K562 (cell line): ENCODE results near the gene ZNF618. TPM values are rescaled to one million over a fixed set of nuclear protein-coding genes. Genes with fewer than 3 reads are reported as not detected.

Experiments
- ATAC-seq: fragments of 200-7000 bp; cut with Tn5 transposase; 3 replicates; pipeline ENCODE4 v1.9.1; 2020; ENCODE audit warnings: moderate library complexity
- BruUV-seq: library from RNA; stranded (reverse); fragments of 400-500 nt; replicated peaks from 2 replicates; lab custom pipeline; 2021; lab: Mats Ljungman, UMichigan
- CTCF ChIA-PET: fragments of 300-600 bp; formaldehyde crosslinking; extraction: SDS; loops from one replicate; lab custom pipeline; 2021; ENCODE audit warnings: low intra/inter-chr PET ratio; lab: Yijun Ruan, JAX
- POLR2A ChIA-PET: fragments of 300-600, 350-650 bp; sonication (Branson Sonifier 250); formaldehyde crosslinking; extraction: SDS; loops from one replicate; lab custom pipeline; 2021; ENCODE audit warnings: antibody characterized with exemption, inconsistent platforms; lab: Yijun Ruan, JAX
- DNase-seq, 4 experiments: peaks; one replicate each; pipeline versions ENCODE4 v3.0.0 to v3.0.0-alpha.2; 2011 to 2018; ENCODE audit warnings: low spot score in 3 of 4, mixed read lengths in 3 of 4; ENCODE audit errors: extremely low read depth in 1 of 4
- FAIRE-seq: peaks from 2 replicates; lab custom pipeline; 2011; peaks lifted over from hg19 to GRCh38; lab: Jason Lieb, UNC
- H2AFZ ChIP-seq: 2 replicates; pipeline ENCODE4 v1.6.0; 2011; ENCODE audit warnings: low read depth, low read length, control low read depth, inconsistent platforms
- H3K27ac ChIP-seq: fragments of 200-600 bp; 3 replicates; pipeline ENCODE4 v1.8.0; 2011; ENCODE audit warnings: low read depth, mild to moderate bottlenecking, control low read depth, inconsistent platforms, low read length, moderate library complexity, mixed read lengths; ENCODE audit errors: extremely low read depth
- H3K27me3 ChIP-seq, 2 experiments: fragments of 300-600 bp in 1 of 2; 2 replicates in 1 of 2; 3 replicates in 1 of 2; pipeline versions ENCODE4 v1.6.0 to v1.8.0; 2011; ENCODE audit warnings: inconsistent platforms in 2 of 2, low read length in 2 of 2, mild to moderate bottlenecking in 1 of 2, mixed read lengths in 1 of 2, moderate library complexity in 1 of 2; ENCODE audit not compliant: control insufficient read depth in 2 of 2, insufficient read depth in 2 of 2
- H3K36me3 ChIP-seq: fragments of 300-600 bp; 3 replicates; pipeline ENCODE4 v1.8.0; 2011; ENCODE audit warnings: mild to moderate bottlenecking, low read length, inconsistent platforms; ENCODE audit not compliant: control insufficient read depth, insufficient read depth
- H3K4me1 ChIP-seq, 2 experiments: fragments of 200-600 bp in 1 of 2; replicated peaks in 1 of 2; 2 replicates in 1 of 2; 3 replicates in 1 of 2; pipeline versions ENCODE4 v1.5.1 to v1.8.0; 2011; ENCODE audit warnings: inconsistent platforms in 2 of 2, low read length in 2 of 2, mild to moderate bottlenecking in 1 of 2, mixed read lengths in 1 of 2, moderate library complexity in 1 of 2; ENCODE audit not compliant: control insufficient read depth in 2 of 2, insufficient read depth in 2 of 2
- H3K4me2 ChIP-seq: 2 replicates; pipeline ENCODE4 v1.6.1; 2011; ENCODE audit warnings: low read length, control low read depth, inconsistent platforms, mixed read lengths; ENCODE audit not compliant: insufficient read depth
- H3K4me3 ChIP-seq: fragments of 200-600 bp; sonication (generic), shearing (Covaris generic); 2 replicates; pipeline ENCODE4 v1.5.1; 2016; ENCODE audit warnings: control low read depth, inconsistent platforms
- H3K79me2 ChIP-seq: fragments of 200-600 bp; 3 replicates; pipeline ENCODE4 v1.8.0; 2011; ENCODE audit warnings: low read length, inconsistent platforms; ENCODE audit not compliant: control insufficient read depth, insufficient read depth
- H3K9ac ChIP-seq, 2 experiments: 2 replicates each; pipeline versions ENCODE4 v1.6.0 to v1.6.1; 2011; ENCODE audit warnings: low read depth in 2 of 2, low read length in 2 of 2, control low read depth in 1 of 2, inconsistent platforms in 1 of 2, mild to moderate bottlenecking in 1 of 2, mixed read lengths in 1 of 2; ENCODE audit not compliant: insufficient read depth in 1 of 2
- H3K9me1 ChIP-seq: one replicate; pipeline ENCODE4 v1.6.0; 2011; ENCODE audit warnings: inconsistent platforms, mild to moderate bottlenecking, low read length, moderate library complexity; ENCODE audit not compliant: control insufficient read depth, insufficient read depth
- H3K9me3 ChIP-seq: replicated peaks from 2 replicates; pipeline ENCODE4 v1.5.1; 2011; ENCODE audit warnings: low read depth, low read length, inconsistent platforms; ENCODE audit not compliant: control insufficient read depth, insufficient read depth
- H4K20me1 ChIP-seq: replicated peaks from 2 replicates; pipeline ENCODE4 v1.6.1; 2011; ENCODE audit warnings: low read length, inconsistent platforms, mixed read lengths; ENCODE audit not compliant: control insufficient read depth, insufficient read depth
- KAT8 ChIP-seq: fragments of 450-650 bp; IDR thresholded peaks from 2 replicates; pipeline ENCODE4 v1.6.1; 2016; ENCODE audit warnings: low read depth, mild to moderate bottlenecking
- POLR2AphosphoS5 ChIP-seq: IDR thresholded peaks from 2 replicates; pipeline ENCODE4 v1.6.1; 2011; ENCODE audit warnings: mild to moderate bottlenecking, low read depth, low read length, moderate library complexity; ENCODE audit not compliant: control insufficient read depth, insufficient read depth
- POLR2G ChIP-seq: fragments of 200-400 bp; formaldehyde crosslinking; IDR thresholded peaks from 2 replicates; pipeline ENCODE4 v1.6.1; 2017; ENCODE audit warnings: low read depth, mild to moderate bottlenecking, antibody characterized with exemption, low read length, moderate library complexity
- RNF219 ChIP-seq: fragments of 250-450 bp; sonication (Bioruptor Pico); IDR thresholded peaks from 2 replicates; pipeline ENCODE4 v1.5.0; 2022; ENCODE audit warnings: mild to moderate bottlenecking
- TAF1 ChIP-seq: IDR thresholded peaks from 2 replicates; pipeline ENCODE4 v1.6.1; 2011; ENCODE audit warnings: mild to moderate bottlenecking, low read length, moderate library complexity; ENCODE audit not compliant: insufficient read depth, control insufficient read depth, severe bottlenecking; ENCODE audit errors: extremely low read depth
- WHSC1 ChIP-seq: IDR thresholded peaks from one replicate; pipeline ENCODE4 v1.6.1; 2012; ENCODE audit warnings: low read length, control low read depth, inconsistent platforms
- ZZZ3 ChIP-seq: fragments of 450-650 bp; IDR thresholded peaks from 2 replicates; pipeline ENCODE4 v1.6.1; 2016; ENCODE audit warnings: antibody characterized with exemption, mild to moderate bottlenecking, moderate library complexity
- WGBS: fragments of 100-300 bp; shearing (Covaris generic); methylation state at CpG from one replicate; pipeline ENCODE4 v1.1.6; 2016; ENCODE audit warnings: low coverage, mixed read lengths; ENCODE audit not compliant: insufficient coverage; ENCODE audit errors: missing lambda C conversion rate; 5-methylcytosine and 5-hydroxymethylcytosine counted together
- in situ Hi-C: fragments of 300-500 bp; cut with MboI; formaldehyde crosslinking; loops from 4 replicates; pipeline ENCODE4 v1.15.0; 2018; ENCODE audit warnings: inconsistent platforms, mixed read lengths
- intact Hi-C: fragments of 100-400 bp; cut with micrococcal nuclease; formaldehyde crosslinking; loops from 2 replicates; pipeline ENCODE4 v1.14.2; 2022
- polyA plus RNA-seq, 8 experiments: library from polyadenylated mRNA; depleted of rRNA in 4 of 8; stranded (reverse) in 5 of 8; unstranded in 3 of 8; fragments of >200 nt; fragmentation: Nextera tagmentation in 2 of 8; fragmentation: Illumina TruSeq in 1 of 8; extraction: Ambion mirVana in 2 of 8; extraction: Trizol in 1 of 8; gene quantifications; 2 replicates each; pipeline versions ENCODE4 v1.2.1 to v1.2.3, GENCODE V29; 2011 to 2014; ENCODE audit warnings: inconsistent platforms in 1 of 8, missing spikeins in 1 of 8
- total RNA-seq, 7 experiments: library from RNA; depleted of rRNA in 6 of 7; stranded (reverse); fragments of >200 nt in 6 of 7; fragmentation: Illumina TruSeq in 2 of 7; extraction: Trizol in 2 of 7; gene quantifications; 2 replicates each; pipeline versions ENCODE4 v1.2.1 to v1.2.3, GENCODE V29; 2011 to 2021; ENCODE audit warnings: low replicate concordance in 1 of 7
- TF ChIP-seq, protein P1 (sequence below): sonication (generic); formaldehyde crosslinking; IDR thresholded peaks from 2 replicates; pipeline ENCODE4 v1.8.0; 2022; ENCODE audit warnings: missing genetic modification reagents, mild to moderate bottlenecking, moderate library complexity, borderline replicate concordance
- TF ChIP-seq, protein P2 (sequence below): sonication (generic); formaldehyde crosslinking; IDR thresholded peaks from 2 replicates; pipeline ENCODE4 v1.8.0; 2023; ENCODE audit warnings: mild to moderate bottlenecking, missing genetic modification reagents
- TF ChIP-seq, protein P3 (sequence below), 2 experiments: fragments of 250-450 bp in 1 of 2; fragments of 450-650 bp in 1 of 2; sonication (Bioruptor Pico) in 1 of 2; IDR thresholded peaks; 2 replicates each; pipeline versions ENCODE4 v1.6.1 to v1.8.0; 2016 to 2021; ENCODE audit warnings: mild to moderate bottlenecking in 2 of 2, moderate library complexity in 2 of 2, missing compliant biosample characterization in 1 of 2, missing genetic modification characterization in 1 of 2
- TF ChIP-seq, protein P4 (sequence below): fragments of 250-450 bp; sonication (Bioruptor Pico); IDR thresholded peaks from 2 replicates; pipeline ENCODE4 v1.5.0; 2020; ENCODE audit warnings: mild to moderate bottlenecking, borderline replicate concordance
- TF ChIP-seq, protein P5 (sequence below), 3 experiments: fragments of 200-800 bp in 1 of 3; sonication (Bioruptor generic) in 1 of 3; sonication (generic) in 1 of 3; formaldehyde crosslinking in 1 of 3; IDR thresholded peaks; 2 replicates each; pipeline versions ENCODE4 v1.6.1 to v1.8.0; 2016 to 2022; ENCODE audit warnings: mild to moderate bottlenecking in 2 of 3, missing compliant biosample characterization in 2 of 3, missing genetic modification characterization in 2 of 3, missing genetic modification reagents in 1 of 3

Gene ZNF618
- total and polyA plus RNA-seq, 9 of the 15 experiments (the other 6 are each of a cell fraction or from before 2014, with no cell fraction given) = 0.08 to 13.7 (median 3.4) TPM

DNA sequence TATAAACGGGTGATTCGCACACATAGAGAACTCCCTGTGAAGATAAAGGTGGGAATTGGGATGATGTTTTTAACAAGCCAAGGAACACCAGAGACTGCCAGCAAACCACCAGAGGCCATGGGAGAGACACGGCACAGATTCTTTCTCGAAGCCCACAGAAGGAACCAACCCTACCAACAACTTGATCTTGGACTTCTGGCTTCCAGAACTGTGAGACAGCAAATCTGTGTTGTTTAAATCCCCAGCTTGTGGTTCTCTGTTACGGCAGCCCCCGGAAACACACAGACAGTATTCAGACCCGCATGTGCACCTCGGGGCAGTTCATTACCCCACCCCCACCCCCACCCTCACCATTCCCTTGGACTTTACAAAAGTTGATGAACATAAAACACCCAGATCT lies 189.2 kb downstream of the ZNF618 start:
- no peaks in the 10 kb centered on the region for H3K9me1 ChIP-seq
- ChIA-PET CTCF (no interaction called here), POLR2A (no interaction called here)
- no peak for DNase-seq
- intact Hi-C loops = no loop called here
- no peaks in the 10 kb centered on the region; the same call in 1 of the 2 replicates for H4K20me1 ChIP-seq
- no peak overlapping the region for H3K9ac ChIP-seq
- no peaks in the 10 kb centered on the region; a peak in 1 of 5 replicates for H3K4me1 ChIP-seq
- ATAC-seq = no peak
- H3K4me2 ChIP-seq = no peak overlapping the region
- FAIRE-seq = no peak
- WGBS = 0% methylated on average over 8 of the region's 8 CpGs
- no peak overlapping the region for H3K4me3 ChIP-seq
- peaks cover 3 to 24% of the 10 kb centered on the region in 2 experiments; a peak in 4 of 5 replicates for H3K27me3 ChIP-seq
- in situ Hi-C loops = no loop called here
- BruUV-seq = no TSS peak
- no peaks in the 10 kb centered on the region for H3K79me2 ChIP-seq
- no peak overlapping the region for H2AFZ ChIP-seq
- H3K9me3 ChIP-seq = no peaks in the 10 kb centered on the region
- H3K36me3 ChIP-seq = no peaks in the 10 kb centered on the region
- no peak overlapping the region for H3K27ac ChIP-seq
- TF ChIP-seq POLR2G (no peak), ZZZ3 (no peak), WHSC1 (no peak), RNF219 (no peak), POLR2AphosphoS5 (no peak), TAF1 (no peak), KAT8 (no peak)
- TF ChIP-seq, protein P1, sequence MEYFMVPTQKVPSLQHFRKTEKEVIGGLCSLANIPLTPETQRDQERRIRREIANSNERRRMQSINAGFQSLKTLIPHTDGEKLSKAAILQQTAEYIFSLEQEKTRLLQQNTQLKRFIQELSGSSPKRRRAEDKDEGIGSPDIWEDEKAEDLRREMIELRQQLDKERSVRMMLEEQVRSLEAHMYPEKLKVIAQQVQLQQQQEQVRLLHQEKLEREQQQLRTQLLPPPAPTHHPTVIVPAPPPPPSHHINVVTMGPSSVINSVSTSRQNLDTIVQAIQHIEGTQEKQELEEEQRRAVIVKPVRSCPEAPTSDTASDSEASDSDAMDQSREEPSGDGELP (CRISPR knock-in tag) = no peak
- TF ChIP-seq, protein P2, sequence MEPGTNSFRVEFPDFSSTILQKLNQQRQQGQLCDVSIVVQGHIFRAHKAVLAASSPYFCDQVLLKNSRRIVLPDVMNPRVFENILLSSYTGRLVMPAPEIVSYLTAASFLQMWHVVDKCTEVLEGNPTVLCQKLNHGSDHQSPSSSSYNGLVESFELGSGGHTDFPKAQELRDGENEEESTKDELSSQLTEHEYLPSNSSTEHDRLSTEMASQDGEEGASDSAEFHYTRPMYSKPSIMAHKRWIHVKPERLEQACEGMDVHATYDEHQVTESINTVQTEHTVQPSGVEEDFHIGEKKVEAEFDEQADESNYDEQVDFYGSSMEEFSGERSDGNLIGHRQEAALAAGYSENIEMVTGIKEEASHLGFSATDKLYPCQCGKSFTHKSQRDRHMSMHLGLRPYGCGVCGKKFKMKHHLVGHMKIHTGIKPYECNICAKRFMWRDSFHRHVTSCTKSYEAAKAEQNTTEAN (CRISPR knock-in tag) = no peak
- TF ChIP-seq, protein P3, sequence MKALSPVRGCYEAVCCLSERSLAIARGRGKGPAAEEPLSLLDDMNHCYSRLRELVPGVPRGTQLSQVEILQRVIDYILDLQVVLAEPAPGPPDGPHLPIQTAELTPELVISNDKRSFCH (CRISPR knock-in tag; IDR thresholded peaks at IDR 0.05) = no peak
- TF ChIP-seq, protein P3 (tag; IDR thresholded peaks at IDR 0.05) = no peak
- TF ChIP-seq, protein P4, sequence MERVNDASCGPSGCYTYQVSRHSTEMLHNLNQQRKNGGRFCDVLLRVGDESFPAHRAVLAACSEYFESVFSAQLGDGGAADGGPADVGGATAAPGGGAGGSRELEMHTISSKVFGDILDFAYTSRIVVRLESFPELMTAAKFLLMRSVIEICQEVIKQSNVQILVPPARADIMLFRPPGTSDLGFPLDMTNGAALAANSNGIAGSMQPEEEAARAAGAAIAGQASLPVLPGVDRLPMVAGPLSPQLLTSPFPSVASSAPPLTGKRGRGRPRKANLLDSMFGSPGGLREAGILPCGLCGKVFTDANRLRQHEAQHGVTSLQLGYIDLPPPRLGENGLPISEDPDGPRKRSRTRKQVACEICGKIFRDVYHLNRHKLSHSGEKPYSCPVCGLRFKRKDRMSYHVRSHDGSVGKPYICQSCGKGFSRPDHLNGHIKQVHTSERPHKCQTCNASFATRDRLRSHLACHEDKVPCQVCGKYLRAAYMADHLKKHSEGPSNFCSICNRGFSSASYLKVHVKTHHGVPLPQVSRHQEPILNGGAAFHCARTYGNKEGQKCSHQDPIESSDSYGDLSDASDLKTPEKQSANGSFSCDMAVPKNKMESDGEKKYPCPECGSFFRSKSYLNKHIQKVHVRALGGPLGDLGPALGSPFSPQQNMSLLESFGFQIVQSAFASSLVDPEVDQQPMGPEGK = no peak
- TF ChIP-seq, protein P5, sequence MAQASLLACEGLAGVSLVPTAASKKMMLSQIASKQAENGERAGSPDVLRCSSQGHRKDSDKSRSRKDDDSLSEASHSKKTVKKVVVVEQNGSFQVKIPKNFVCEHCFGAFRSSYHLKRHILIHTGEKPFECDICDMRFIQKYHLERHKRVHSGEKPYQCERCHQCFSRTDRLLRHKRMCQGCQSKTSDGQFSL (CRISPR knock-in tag; IDR thresholded peaks at IDR 0.05) = no peak
- TF ChIP-seq, protein P5 (tag; IDR thresholded peaks at IDR 0.05) = no peak
